NCI-H2196 (cell line): Measurements from ENCODE around the gene SEMA3F.
A peak's percentile ranks its signal among the peaks of the same experiment; 100 is the strongest.

Experiments
- DNase-seq: peaks from one replicate; lab custom pipeline; 2025; ENCODE audit not compliant: unreplicated experiment; lab: John Stamatoyannopoulos, UW

SEMA3F gene

GRCh38 chr3:50132421-50133282 is 22.5 kb upstream of the SEMA3F start:
- no peak for DNase-seq

GRCh38 chr3:50133283-50133615 is 21.9 kb upstream of the SEMA3F start:
- no peak for DNase-seq

GRCh38 chr3:50134367-50134766 is 20.8 kb upstream of the SEMA3F start:
- DNase-seq: no peak

- DNase-seq: no peak
These were observed 19.2 kb upstream of the SEMA3F start for GRCh38 chr3:50135964-50136363.

DNA sequence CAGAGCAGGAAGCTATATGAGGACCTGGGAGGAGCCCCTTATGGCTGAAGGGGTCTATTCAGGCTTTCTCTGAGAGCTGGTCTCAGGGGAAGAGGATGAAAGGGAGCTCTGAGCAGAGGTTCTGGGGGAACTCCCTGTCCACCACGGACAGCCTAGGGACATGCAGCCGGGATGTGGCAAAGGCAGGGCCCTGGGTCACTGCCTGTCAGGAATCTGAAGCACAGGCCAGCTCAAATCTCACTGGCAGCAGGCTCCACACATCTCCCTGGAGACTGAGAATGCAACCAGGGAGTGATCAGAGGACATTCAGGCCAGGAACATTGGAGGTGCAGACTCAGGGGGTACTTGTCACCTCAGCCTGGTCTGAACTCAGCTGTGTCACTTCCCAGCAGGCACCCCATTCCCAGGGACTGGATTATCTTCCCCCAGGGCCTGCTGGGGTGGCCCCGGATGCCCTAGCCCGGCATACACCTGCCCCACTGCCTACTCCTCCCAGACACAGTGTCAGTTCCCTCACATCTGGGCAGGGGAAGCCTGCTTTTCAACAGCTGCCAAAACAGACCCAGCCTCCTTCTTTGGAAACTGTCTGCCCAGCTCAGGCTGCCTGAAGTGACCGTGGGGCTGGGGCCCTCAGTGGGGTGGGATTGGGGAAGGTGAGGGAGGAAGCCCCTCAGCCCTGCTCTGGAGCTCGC is 18.3 kb upstream of the SEMA3F start:
- DNase-seq: no peak

DNA sequence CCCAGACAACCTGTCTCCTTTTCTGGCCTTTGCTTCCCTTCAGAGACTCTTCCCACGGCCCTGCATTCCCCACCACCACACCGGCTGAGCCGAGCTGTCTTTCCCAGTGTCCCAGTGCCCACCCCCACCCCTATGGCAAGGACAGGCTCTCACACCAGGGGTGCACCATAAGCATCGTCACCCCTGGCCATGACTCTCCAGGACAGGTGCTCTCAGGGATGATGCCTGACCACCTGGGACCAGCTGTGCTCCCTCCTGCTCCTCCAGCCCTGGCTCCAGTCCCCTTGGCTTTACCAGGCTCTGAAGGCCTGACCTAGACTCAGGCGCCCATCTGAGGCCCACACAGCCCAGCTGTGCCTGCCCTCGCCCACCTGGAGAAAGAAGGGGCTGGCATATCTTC is 17.6 kb upstream of the SEMA3F start:
- DNase-seq: no peak

- DNase-seq: peak; percentile 31
These were observed 16.6 kb upstream of the SEMA3F start for GRCh38 chr3:50138266-50139200.

DNA sequence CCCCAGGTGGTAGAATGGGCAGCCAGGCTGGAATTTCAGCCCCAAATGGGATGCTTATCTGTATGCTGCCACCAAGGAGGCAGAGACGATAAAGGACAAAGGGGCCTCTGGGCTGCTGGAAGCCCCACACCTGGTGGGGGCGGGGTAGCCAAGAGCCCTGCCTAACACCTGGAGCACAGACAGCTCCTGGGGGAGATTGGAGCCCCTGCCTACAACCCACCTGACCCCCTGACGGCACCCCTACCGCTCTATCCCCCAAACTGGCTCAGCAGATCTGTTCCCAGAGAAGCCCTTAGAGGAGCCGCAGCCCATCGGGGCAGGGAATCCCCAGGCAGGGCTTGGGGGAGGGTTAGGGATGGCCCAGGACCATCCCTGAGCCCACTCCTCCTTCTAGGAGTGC is 15.8 kb upstream of the SEMA3F start:
- no peak for DNase-seq

DNA sequence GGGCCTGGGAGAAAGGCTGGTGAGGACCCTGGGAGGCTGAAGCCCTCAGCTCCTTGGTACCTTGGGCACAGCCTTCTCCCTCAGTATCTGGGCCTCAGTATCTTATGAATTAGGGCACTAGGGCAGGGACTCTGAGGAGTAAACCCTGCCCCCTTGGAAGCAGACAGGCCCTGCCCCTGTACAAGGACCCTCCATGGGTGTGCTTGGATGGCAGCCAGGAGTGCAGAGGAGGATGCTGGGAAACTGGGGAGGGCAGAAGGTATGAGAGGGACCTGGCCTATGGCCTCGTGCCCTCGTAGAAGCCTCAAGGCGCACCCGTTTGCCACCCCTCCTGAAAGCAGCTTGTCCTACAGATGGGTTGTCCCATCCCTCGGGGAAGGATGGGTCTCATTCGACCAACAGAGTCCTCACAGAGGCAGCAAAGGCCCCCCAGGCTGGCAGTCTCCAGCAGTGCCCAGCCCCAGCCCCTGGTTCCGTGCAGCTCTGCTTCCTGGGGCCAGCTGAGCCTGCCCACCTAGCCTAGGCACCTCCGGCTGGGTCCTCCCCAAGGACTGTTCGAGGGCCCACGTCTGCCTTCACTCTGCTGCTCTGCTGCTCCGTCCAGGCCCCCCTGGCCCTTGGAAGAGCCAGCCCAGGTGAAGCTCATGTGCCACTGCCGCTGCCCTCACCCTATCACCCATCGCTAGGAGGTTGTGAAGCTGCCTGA is 15.3 kb upstream of the SEMA3F start:
- DNase-seq: no peak

GRCh38 chr3:50140990-50141389 is 14.1 kb upstream of the SEMA3F start:
- DNase-seq: no peak

- DNase-seq: no peak
These were observed 8.7 kb upstream of the SEMA3F start for GRCh38 chr3:50146316-50146901.

- DNase-seq: no peak
These were observed 8.1 kb upstream of the SEMA3F start for GRCh38 chr3:50147016-50147415.

- no peak for DNase-seq
These were observed 7.7 kb upstream of the SEMA3F start for GRCh38 chr3:50147447-50147846.

DNA sequence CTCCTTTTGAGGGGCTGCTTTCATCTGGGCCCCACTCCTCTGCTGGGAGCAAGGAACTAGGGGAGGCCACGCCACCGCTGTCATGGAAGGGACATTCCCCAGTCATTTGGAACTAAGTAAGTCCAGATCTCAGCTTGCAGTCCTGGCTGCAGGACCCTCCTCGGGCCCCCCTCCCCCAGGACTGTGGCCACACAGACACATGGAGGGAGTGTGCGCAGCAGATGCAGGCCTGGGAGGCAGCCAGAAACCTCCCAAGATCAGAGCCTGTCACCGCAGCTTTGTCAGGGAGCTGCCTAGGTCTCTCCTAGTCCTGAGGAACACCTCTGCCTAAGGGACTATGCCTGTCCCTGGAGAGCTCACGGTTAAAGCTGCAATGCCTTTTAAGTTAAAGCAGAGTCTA is 7.3 kb upstream of the SEMA3F start:
- DNase-seq: no peak

DNA sequence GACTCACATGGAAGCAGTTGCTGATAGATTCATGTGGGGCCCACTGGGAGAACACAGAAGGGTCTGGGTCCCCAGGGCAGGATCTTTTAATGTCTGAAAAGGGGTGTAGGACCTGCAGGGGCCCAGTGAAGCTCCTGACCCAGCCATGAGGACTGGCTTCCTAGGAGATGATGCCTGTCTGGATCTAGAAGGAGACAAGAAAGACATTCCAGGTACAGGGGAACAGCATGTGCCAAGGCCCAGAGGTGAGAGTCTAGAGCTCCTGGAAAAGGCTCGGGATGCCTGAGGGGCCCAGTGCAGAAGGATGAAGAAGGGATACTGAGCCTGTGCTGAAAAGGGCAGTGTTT is 4.7 kb upstream of the SEMA3F start:
- no peak for DNase-seq

DNA sequence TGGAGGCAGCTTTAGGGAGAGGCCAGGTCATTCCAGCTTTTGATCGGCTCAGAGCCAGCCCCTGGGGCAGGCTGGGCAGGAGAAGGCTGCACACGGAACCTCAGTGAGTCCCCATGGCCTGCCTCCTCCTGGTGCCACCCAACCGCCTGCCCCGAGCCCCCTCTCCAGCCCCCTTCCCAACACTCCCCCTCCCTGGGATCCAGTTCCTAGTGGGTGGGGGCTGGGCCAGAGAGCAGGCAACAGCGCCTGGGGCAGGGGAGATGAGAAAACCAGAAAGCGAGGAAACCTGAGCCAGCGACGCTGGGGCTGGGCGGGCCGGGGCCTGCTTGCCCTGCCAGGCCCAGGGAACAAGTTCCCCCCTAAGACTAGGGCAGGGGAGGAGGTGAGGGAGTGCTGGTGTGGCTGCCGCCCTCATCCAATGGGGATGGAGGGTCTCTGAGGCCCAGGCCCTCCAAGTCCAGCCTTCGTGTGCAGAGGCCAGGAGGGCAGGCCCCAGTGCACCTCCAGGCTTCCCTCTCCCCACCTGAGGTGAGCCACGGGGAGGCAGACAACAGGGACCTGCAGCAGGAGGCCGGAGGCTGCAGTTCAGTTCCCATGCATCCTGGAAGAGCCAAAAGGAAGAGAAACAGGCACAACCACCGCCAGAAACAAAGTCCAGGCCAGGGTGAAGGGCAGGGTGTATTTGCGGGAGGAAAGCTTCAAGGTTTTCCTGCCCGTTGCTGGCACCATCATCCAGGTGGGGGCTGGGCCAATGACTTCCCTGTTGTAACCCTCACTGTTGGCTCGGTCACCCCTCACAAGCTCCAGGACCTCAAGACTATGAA is 4.0 kb upstream of the SEMA3F start:
- DNase-seq: no peak

GRCh38 chr3:50151728-50152127 is 3.4 kb upstream of the SEMA3F start:
- DNase-seq: no peak

DNA sequence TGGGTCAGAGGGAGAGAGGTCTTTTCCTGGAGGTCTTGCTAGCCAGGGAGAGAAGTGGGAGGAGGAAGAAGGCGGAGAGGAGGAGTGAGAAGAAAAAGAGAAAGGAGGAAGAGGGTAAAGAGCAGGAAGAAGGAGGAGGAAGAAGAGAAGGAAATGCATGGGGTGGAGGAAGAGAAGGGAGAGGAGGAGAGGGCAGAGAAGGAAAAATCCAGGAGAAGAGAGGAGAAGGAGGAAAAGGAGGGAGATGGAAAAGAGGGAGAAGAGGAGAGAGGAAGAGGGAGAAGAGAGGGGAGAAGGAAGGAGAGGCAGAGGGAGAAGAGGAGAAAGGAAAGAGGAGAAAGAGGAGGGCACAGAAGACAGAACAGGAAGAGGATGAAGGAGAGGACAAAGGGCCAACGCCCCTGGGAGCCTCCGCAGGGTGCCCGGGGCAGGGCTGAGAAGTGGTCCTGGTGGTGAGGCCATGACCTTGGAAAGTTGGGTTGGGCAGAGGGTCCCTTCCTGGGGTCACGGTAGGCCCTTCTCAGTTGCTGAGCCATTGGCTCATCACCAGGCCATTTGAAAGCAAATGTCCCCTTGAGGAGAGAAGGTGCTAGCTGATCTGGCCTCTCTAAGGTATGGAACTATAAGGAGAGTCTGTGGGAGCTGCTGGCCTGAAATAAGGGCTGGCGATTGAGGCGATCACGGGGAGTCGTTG is 1.2 kb upstream of the SEMA3F start:
- no peak for DNase-seq

- no peak for DNase-seq
These were observed 666 bp upstream of the SEMA3F start for GRCh38 chr3:50154476-50154839.
